Measurements from ENCODE around the gene C17orf50. TPM values are rescaled to one million over a fixed set of nuclear protein-coding genes. Genes with fewer than 3 reads are reported as not detected.

C17orf50 gene
- total and polyA plus RNA-seq, 2 of the 13 experiments (the other 11 are each of a cell fraction or from before 2014, with no cell fraction given) = not detected

GRCh38 chr17:35808962-35809854 lies 48.5 kb downstream of the C17orf50 start, which contains the start of gene TAF15 (continued):
- TF ChIP-seq BCLAF1 (IDR thresholded peaks at IDR 0.05) (no peak), KAT7 (CRISPR knock-in tag; IDR thresholded peaks at IDR 0.05; ENCODE audit: borderline replicate concordance) (no peak), ZNF543 (CRISPR knock-in tag; IDR thresholded peaks at IDR 0.05) (peak; percentile 91), MAFG (CRISPR knock-in tag; IDR thresholded peaks at IDR 0.05) (no peak), ZBTB21 (CRISPR knock-in tag; IDR thresholded peaks at IDR 0.05) (no peak; the same call in 1 of the 2 replicates), TFE3 (CRISPR knock-in tag; IDR thresholded peaks at IDR 0.05) (peak; percentile 61; the same call in 1 of the 2 replicates), ZNF777 (CRISPR knock-in tag; IDR thresholded peaks at IDR 0.05) (no peak), IRF9 (CRISPR knock-in tag; IDR thresholded peaks at IDR 0.05; ENCODE audit: borderline replicate concordance) (peak; percentile 73; the same call in 1 of the 2 replicates), FIP1L1 (IDR thresholded peaks at IDR 0.05; ENCODE audit: borderline replicate concordance, insufficient read depth, low read depth, low read length) (no peak), IRX3 (CRISPR knock-in tag; IDR thresholded peaks at IDR 0.05; ENCODE audit: borderline replicate concordance, low read depth) (peak; percentile 57; the same call in 1 of the 2 replicates), EEA1 (CRISPR knock-in tag; IDR thresholded peaks at IDR 0.05; ENCODE audit: borderline replicate concordance) (0 out of 2 replicates have a peak, but pooled peaks have one; percentile 65), ZNF562 (CRISPR knock-in tag; IDR thresholded peaks at IDR 0.05; ENCODE audit: borderline replicate concordance) (peak; percentile 70; the same call in 1 of the 2 replicates), PPARG (CRISPR knock-in tag; conservative IDR thresholded peaks at IDR 0.05) (no peak), ZKSCAN1 (IDR thresholded peaks at IDR 0.05; ENCODE audit: low read length) (no peak), ZC3H13 (CRISPR knock-in tag; IDR thresholded peaks at IDR 0.05) (peak; percentile 67), SAP130 (CRISPR knock-in tag; IDR thresholded peaks at IDR 0.05; ENCODE audit: low read depth) (peak; percentile 46), ZSCAN30 (CRISPR knock-in tag; IDR thresholded peaks at IDR 0.05) (peak; percentile 89; the same call in 1 of the 2 replicates), GPN1 (CRISPR knock-in tag; IDR thresholded peaks at IDR 0.05; ENCODE audit: borderline replicate concordance) (no peak), KDM4B (CRISPR knock-in tag; IDR thresholded peaks at IDR 0.05) (no peak), RFX1 (IDR thresholded peaks at IDR 0.05) (no peak), MIER2 (CRISPR knock-in tag; IDR thresholded peaks at IDR 0.05) (no peak), ZNF382 (CRISPR knock-in tag; IDR thresholded peaks at IDR 0.05; ENCODE audit: borderline replicate concordance) (no peak), RFXAP (CRISPR knock-in tag; IDR thresholded peaks at IDR 0.05; ENCODE audit: borderline replicate concordance) (peak; percentile 75; the same call in 1 of the 2 replicates), ZNF570 (CRISPR knock-in tag; IDR thresholded peaks at IDR 0.05; ENCODE audit: borderline replicate concordance) (0 out of 2 replicates have a peak, but pooled peaks have one; percentile 45), RFX3 (CRISPR knock-in tag; IDR thresholded peaks at IDR 0.05) (no peak), ZBTB1 (CRISPR knock-in tag; IDR thresholded peaks at IDR 0.05; ENCODE audit: borderline replicate concordance) (no peak)
